Measurements from ENCODE around the gene ICA1L. TPM values are rescaled to one million over a fixed set of nuclear protein-coding genes. Genes with fewer than 3 reads are reported as not detected.

The ICA1L gene
- total RNA-seq, 2 donors from 2014 or later = 5.2 to 9.7 TPM

Other genes with a start within 250 kb of the ICA1L start
- 1 to 10 TPM; 1.5 to 3.0 TPM for gene FAM117B, start 236.8 kb downstream of the ICA1L start, total RNA-seq
- 10 to 100 TPM; 76.4 to 90.2 TPM for gene WDR12, start 39.9 kb upstream of the ICA1L start, total RNA-seq
- 1 to 10 TPM; 3.4 to 4.7 TPM for gene CARF, start 40.5 kb upstream of the ICA1L start, total RNA-seq
- 10 to 100 TPM; 12.3 to 19.2 TPM for gene NBEAL1, start 143.1 kb upstream of the ICA1L start, total RNA-seq

All from natural killer cell treated with Interleukin-12 subunit alpha and Interleukin-12 subunit beta and Interleukin-15 and Interleukin-18, amount 100 ng/mL, for 72 hours (primary cell).